Measurements from ENCODE around the gene GRIK3. TPM values are rescaled to one million over a fixed set of nuclear protein-coding genes. Genes with fewer than 3 reads are reported as not detected.

Gene GRIK3
- total and polyA plus RNA-seq, 4 donors, result 0.03 to 0.08 (median 0.05) TPM; not detected in 1

- TF ChIP-seq REST (IDR thresholded peaks at IDR 0.05) (no peak), RXRA (IDR thresholded peaks at IDR 0.05) (no peak), EGR1 (IDR thresholded peaks at IDR 0.05; ENCODE audit: low read depth in 2 of 2) (no peak), HNF4G (IDR thresholded peaks at IDR 0.05) (no peak), JUND (IDR thresholded peaks at IDR 0.05) (no peak), FOXA2 (IDR thresholded peaks at IDR 0.05) (no peak), YY1 (IDR thresholded peaks at IDR 0.05) (no peak), NR2F2 (IDR thresholded peaks at IDR 0.05) (no peak), TAF1 (conservative IDR thresholded peaks at IDR 0.05) (no peak), SP1 (IDR thresholded peaks at IDR 0.05) (no peak), RAD21 (IDR thresholded peaks at IDR 0.05) (no peak), GABPA (IDR thresholded peaks at IDR 0.05 in 1 of 2, conservative IDR thresholded peaks at IDR 0.05 in 1 of 2) (no peak)
- H3K4me1 ChIP-seq (ENCODE audit: control insufficient read depth in 4 of 4, insufficient read depth in 4 of 4, low read length in 3 of 4), result no peaks in the 10 kb centered on the region
- peaks cover 0 to 2% (median 0%) of the 10 kb centered on the region in 4 donors for H3K9me3 ChIP-seq (ENCODE audit: control insufficient read depth in 4 of 4, low read length in 3 of 4)
- H3K36me3 ChIP-seq (ENCODE audit: control insufficient read depth in 4 of 4, insufficient read depth in 3 of 4, low read depth in 1 of 4, low read length in 3 of 4), result no peaks in the 10 kb centered on the region
- no peak overlapping the region for H3K27ac ChIP-seq (ENCODE audit: low read depth in 1 of 2, low read length in 2 of 2)
- no peak for DNase-seq (ENCODE audit: low spot score)
- H3K9ac ChIP-seq (ENCODE audit: low read depth in 1 of 2, low read length in 2 of 2), result no peak overlapping the region
- H3K27me3 ChIP-seq (ENCODE audit: control insufficient read depth in 4 of 4, insufficient read depth in 4 of 4, low read length in 3 of 4), result no peaks in the 10 kb centered on the region
- WGBS, result 93% methylated on average over 1 of the region's 1 CpG
- H3K4me3 ChIP-seq (ENCODE audit: low read depth in 1 of 3, low read length in 3 of 3), result no peak overlapping the region
Observed at GRCh38 chr1:36754366-36754765, 279.9 kb downstream of the GRIK3 start.

GRCh38 chr1:36753451-36753850, 280.9 kb downstream of the GRIK3 start:
- WGBS, result 78% methylated on average over 7 of the region's 7 CpGs
- no peak overlapping the region for H3K9ac ChIP-seq (ENCODE audit: low read depth in 1 of 2, low read length in 2 of 2)
- H3K27ac ChIP-seq (ENCODE audit: low read depth in 1 of 2, low read length in 2 of 2), result no peak overlapping the region
- H3K4me3 ChIP-seq (ENCODE audit: low read depth in 1 of 3, low read length in 3 of 3), result no peak overlapping the region
- no peaks in the 10 kb centered on the region for H3K9me3 ChIP-seq (ENCODE audit: control insufficient read depth in 4 of 4, low read length in 3 of 4)
- H3K4me1 ChIP-seq (ENCODE audit: control insufficient read depth in 4 of 4, insufficient read depth in 4 of 4, low read length in 3 of 4), result no peaks in the 10 kb centered on the region
- no peak for DNase-seq (ENCODE audit: low spot score)
- H3K27me3 ChIP-seq (ENCODE audit: control insufficient read depth in 4 of 4, insufficient read depth in 4 of 4, low read length in 3 of 4), result no peaks in the 10 kb centered on the region
- TF ChIP-seq RXRA (IDR thresholded peaks at IDR 0.05) (no peak), FOXA1 (IDR thresholded peaks at IDR 0.05) (no peak), GABPA (IDR thresholded peaks at IDR 0.05 in 1 of 2, conservative IDR thresholded peaks at IDR 0.05 in 1 of 2) (no peak), EGR1 (IDR thresholded peaks at IDR 0.05; ENCODE audit: low read depth in 2 of 2) (no peak), ATF3 (IDR thresholded peaks at IDR 0.05) (no peak), FOXA2 (IDR thresholded peaks at IDR 0.05) (no peak), ZBTB33 (IDR thresholded peaks at IDR 0.05) (no peak), REST (IDR thresholded peaks at IDR 0.05) (no peak), RAD21 (IDR thresholded peaks at IDR 0.05) (no peak), JUND (IDR thresholded peaks at IDR 0.05) (no peak), NR2F2 (IDR thresholded peaks at IDR 0.05) (no peak), HNF4A (conservative IDR thresholded peaks at IDR 0.05) (no peak), HNF4G (IDR thresholded peaks at IDR 0.05) (no peak), YY1 (IDR thresholded peaks at IDR 0.05) (no peak), MAX (IDR thresholded peaks at IDR 0.05) (no peak), SP1 (IDR thresholded peaks at IDR 0.05) (no peak), CTCF (IDR thresholded peaks at IDR 0.05; ENCODE audit: low read depth, low read length, missing input control) (no peak)
- H3K36me3 ChIP-seq (ENCODE audit: control insufficient read depth in 4 of 4, insufficient read depth in 3 of 4, low read depth in 1 of 4, low read length in 3 of 4), result no peaks in the 10 kb centered on the region

All from liver (tissue), 9 donors.